DMS53 treated with DMSO at 0.1 percent for 48 hours (cell line): ENCODE results near the gene VSTM2L.

Experiments used
- DNase-seq: peaks from one replicate; lab custom pipeline; 2025; ENCODE audit not compliant: unreplicated experiment; lab: John Stamatoyannopoulos, UW

Gene VSTM2L

DNA sequence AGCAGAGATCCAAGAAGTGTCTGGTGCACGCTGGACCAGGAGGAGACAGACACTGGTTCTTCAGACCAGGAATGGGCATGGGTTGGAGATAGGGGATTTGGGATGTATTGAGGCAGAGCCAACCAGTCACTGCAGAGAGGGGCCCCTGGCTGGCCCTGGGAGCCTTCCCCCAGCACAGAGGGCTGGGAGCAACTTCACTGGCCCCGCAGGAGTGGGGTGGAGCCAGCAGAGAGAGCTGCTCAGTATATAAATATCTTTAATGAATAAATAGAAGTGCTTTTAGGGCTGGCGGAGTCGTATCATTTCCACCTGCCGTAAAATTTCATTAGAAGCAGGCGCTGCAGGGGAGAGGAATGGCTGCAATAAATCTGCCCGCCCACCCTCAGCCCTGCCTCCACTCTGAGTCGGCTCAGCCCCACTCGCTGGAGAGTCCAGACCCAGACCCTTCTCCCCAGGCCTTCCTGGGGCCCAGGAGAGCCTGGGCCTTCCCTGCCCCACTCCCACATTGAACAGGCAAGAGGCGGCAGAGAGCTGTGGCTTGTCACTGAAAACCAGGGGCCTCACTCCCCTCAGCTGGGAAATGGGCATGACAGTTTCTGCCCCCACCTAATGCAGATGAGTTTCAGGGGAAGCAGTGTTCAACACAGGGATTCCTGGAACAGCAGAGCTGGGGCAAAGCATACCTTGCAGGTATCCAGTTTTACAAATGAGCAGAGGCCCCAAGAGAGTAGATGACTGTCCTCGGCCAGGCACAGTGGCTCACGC lies 23.9 kb upstream of the VSTM2L start:
- no peak for DNase-seq

DNA sequence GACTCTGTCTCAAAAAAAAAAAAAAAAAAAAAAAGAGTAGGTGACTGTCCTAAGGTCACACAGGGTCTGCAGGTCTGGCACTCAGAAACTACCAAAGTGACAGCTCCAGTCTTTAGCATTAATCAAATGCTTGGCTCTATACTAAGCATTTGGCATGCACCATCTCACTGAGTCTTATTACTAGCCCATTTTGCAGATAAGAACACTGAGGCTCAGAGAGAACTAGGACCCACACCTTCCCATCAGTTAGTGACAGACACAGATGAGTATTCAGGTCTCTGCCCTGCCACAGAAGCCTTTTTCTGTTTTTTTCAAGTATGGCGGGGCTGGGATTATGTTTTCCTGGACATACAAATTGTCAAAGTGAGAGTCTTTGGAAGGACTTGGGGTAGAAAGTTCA lies 23.1 kb upstream of the VSTM2L start:
- DNase-seq, result no peak

DNA sequence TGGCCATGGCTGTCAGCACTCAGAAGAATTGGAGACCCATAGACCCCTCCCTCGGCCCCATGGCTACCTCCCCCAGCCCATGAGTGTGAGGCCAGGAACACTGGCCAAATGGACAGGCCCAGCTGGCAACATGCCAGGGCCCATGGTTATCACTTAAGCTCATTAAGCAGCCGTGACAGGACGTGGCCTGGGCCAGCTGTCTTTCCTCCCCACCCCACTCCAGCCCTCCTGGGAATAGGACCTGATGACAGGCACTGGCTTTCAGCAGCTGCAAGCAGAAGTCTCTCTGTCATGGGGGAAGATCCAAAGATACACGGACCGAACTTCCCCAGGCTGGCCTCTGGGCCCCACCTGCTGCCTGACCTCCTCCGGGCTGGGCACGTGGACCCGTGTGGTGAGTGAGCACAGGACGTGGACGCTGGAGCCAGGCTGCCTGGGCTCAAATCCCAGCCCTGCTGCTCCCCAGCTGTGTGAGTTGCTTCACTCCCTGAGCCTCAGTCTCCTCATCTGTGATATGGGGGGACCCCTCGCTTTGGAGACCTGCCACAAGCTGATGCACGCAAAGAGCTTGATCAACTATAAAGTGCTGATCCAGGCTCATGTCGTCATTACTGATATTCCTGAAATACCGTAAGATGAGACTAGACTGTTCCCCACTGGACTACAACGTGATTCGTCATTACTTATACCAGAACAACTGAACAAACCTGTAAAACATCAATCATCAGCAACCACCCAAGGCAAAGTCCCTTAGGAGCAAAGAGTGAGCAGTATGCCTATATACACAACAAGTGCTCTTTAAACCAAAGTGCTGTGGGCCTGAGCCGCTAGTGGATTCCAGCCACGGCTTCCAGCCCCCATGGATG lies 22.0 kb upstream of the VSTM2L start:
- peak; percentile 44 for DNase-seq

DNA sequence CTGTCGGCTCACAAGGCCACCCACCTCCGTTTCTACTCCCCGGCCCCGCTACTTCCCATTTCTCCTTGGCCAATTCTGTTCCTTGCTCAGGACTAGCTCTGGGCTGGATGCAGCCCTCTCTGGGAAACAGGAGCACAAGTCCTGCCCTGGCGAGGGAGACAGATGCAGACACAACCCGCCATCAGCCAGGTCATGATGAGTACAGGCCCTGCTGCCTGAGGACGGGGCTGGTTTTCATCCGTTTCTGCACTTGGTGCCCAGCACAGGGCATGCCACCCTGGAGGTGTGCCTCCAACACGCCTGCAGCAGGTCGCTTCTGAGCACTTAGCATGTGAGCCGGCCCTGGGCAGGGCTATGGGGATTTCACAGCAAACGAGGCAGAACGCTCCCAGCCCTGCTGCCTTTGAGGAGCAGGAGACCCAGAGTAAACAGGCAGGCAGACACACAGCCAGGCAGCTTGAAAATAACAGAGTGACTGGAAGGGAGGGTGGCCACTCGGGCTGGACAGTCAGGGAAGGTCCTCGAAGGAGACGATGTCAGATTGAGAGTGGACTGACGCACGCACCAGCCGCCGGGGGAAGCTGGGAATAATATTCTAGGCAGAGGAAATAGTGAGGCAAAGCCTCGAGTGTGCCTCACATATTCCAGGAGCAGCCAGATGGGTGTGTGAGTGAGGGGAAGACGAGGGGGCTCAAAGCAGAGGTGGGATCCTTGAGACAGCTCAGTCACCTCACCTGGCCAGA lies 21.2 kb upstream of the VSTM2L start:
- no peak for DNase-seq

DNA sequence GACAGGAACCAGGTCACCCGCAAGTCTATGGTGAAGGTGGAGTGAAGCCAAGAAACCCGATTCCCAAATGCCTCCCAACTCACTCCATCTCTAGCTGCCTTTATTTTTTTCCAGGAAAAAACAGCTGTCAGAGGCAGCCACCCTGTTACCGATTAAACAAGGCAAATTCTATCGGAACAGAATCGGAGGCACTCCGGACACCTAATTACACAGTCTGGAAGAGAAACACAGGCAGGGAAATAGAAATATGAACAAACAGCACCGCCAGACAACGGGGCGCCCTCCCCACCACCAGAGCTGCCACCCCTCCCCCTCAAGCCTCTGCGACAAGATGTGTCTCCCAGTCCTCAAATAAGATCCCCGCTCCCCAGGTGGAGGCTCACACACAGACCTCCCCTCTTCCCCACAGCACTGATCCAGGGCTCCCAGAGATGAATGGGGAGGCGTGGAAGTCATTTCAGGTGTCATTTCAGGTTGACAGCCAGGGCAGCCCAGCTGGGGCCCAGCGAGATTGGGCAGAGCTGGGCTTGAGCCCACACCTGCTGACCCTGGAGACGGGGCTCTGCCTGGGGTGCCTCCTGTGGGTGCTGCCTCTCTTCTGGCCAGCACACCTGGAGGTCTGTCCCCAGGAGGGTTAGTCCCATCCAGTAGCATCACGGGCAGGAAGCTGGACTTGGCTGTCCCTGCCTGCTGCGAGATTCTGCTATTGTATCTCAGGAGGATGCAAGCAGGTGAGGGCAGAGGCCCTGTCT lies 19.8 kb upstream of the VSTM2L start:
- no peak for DNase-seq

DNA sequence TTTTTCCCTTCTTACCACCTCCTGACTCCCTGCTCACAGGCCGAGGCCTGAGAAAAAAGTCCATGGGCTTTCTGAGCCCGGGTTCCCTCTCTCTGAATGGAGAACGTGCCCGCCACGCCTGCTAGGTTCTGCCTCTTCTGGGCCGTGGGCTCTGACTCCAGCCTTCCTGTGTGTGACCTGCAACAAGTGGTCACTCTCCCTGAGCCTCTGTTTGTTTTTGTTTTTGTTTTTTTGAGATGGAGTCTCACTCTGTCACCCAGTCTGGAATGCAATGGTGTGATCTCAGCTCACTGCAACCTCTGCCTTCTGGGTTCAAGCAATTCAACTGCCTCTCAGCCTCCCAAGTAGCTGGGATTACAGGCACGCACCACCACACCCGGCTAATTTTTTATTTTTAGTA lies 17.9 kb upstream of the VSTM2L start:
- no peak for DNase-seq

DNA sequence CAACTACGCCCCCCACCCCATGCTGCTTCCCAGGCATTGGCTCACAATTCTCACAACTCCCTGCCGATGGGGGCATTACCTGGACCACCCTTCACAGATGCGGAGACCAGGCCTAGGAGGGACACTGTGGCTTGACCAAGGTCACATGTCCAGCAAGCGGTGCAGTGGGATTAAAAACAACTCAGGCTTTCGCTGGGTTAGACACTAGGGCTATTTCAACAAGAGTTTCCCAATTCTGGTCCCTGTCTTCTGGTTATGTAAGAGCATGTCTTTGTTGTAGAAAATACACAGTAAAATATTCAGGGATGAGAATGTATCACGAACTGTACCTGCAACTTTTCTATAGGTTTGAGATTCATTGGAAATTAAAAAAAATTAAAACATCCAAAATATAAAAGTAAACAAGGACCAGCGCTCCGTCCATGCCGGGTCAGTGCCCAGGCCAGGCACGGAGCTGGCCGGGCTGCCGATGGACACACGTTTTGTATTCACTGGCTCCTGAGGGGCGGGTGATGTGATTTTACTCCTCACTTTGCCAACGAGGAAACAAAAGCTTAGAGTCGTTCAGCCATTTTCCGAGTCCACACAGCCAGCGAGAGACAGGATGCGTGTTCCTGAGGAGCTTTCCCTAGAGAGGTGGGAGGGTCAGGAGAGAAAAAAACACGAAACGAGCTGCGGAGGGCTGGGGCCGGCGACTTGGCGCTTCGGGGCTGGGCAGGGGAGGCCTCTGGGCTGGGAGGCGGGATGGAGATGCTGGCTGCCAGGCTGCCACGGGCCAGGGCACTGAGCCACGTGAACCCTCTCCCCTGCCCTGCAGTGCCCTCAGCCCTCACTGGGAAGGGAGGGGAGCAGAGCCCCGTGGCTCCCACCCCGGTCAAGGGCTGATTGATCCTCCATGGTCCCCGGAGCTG lies 17.1 kb upstream of the VSTM2L start:
- DNase-seq, result no peak

DNA sequence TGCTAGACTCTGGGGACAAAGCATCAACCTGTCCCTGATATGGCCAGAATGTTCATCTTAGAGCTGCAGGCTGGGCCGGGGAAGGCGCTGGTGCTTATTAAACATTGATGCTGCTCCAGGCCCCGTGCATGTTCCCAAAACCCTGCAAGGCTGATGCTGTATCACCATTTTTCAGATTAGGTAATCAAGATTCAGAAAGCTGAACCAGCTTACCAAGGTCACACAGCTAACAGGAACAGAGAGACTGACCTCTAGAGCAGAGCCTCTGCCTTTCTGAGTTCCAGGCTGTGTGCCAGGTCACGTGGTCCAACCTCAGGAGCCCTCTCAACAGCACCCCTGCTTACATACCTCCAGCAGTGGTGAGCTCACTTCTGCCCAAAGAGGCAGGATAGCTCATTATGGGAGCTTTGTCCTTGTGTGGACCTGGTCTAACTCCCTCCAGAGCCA lies 16.1 kb upstream of the VSTM2L start:
- DNase-seq, result peak; percentile 5

DNA sequence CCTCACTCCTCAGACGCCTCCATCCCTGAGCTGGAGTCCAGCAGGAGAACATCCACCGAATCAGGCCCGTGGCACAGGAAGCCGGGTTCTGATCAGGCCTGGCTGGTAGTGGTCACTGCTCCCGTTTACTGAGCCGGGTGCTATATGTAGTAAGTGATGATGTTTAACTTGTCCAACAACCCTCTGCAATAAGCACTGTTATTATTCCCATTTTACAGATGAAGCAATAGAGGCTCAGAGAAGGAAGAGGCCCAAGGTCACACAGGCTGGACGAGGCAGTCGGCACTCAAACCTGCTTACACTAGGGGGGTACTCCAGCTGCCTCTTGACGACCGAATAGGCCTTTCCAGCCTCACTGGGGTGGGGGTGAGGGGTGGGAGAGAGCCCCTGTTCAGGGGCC lies 14.3 kb upstream of the VSTM2L start:
- no peak for DNase-seq

DNA sequence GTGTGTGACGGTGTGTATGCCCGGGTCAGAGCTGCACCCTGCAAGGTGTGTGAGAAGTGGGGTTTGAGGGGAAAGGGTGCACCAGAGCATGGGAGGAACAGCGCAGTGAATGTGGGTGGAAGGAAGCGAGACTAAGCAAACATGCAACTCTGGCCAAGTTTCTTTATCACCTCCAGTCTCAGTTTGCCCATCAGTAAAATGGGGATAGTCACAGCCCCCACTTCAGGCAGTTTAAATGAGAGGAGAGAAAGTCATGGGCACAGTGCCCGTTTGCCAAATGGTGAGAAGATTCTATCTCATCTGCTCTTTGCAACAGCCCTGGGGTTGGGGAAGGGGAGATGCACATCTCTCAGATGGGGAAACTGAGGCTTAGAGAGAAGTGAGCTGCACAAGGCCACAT lies 12.8 kb upstream of the VSTM2L start:
- no peak for DNase-seq

DNA sequence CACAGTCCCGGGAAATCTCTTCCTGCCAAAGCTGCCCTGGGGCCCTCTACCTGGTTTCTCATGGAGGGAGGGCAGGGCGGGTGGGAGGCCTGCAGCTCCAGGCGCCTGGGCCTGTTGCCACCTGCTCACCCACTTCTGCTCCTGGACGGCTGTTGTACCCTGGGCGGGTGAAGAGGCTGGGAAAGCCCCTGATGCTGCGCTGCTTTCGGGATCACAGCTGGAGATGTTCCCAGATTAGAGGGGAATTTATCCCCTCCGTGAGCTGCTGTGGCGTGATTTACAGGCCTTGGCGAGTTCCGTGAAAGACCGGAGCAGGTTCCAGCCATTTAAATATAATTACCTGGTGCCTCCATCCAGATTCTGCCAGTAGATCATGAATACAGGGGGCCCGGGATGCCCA lies 12.3 kb upstream of the VSTM2L start:
- no peak for DNase-seq

DNA sequence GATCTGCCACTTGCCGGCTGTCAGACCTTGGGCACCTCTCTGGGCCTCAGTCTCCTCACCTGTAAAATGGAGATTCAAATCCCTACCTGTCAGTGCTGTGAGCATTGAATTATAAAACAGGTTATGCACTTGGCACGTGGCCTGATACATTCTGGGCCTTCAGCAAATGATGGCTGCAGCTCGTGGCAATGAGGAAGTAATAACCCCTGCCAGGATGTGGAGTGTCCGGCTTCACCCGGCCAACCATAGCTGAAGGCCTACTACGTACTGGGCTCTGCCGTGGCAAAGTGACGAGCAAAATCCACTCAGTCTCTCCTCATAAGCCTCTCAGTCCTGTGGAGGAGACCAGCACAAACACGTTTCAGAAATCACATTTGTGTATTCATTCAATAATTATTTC lies 10.9 kb upstream of the VSTM2L start:
- no peak for DNase-seq

DNA sequence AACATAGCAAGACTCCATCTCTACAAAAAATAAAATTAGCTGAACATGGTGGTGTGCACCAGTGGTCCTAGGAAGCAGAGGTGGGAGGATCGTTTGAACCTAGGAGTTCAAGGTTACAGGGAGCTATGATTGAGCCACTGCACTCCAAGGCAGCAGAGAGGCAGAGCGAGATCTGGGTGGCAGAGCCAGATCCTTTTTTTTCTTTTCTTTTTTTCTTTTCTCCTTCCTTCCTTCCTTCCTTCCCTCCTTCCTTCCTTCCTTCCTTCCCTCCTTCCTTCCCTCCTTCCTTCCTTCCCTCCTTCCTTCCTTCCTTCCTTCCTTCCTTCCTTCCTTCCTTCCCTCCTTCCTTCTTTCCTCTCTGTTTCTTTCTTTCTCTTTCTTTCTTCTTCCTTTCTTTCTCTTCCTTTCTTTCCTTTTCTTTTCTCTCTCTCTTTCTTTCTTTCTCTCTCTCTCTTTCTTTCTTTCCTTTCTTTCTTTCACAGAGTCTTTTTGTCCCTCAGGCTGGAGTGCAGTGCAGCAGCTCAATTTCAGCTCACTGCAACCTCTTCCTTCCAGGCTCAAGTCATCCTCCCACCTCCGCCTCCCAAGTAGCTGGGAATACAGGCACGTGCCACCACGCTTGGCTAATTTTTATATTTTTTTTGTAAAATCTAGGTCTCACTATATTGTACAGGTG lies 9.2 kb upstream of the VSTM2L start:
- no peak for DNase-seq

DNA sequence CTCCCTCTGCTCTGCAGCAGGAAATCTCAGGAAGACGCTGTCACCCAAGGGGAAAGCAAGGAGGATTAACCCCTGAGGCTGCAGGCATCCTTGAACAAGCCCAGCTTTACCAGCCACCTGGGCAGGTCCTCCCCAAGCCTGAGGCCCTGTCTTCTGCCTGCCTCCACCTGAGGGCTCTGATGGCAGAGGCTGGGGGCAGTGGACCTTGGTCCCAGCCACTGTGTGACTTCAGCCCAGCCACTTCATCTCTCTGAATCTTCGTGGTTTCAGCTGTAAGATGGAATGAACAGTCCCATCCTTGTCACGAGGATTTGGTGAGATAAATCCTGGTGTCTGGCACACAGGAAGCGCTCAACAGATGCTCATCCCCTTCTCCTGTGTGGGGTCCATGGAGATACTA lies 8.5 kb upstream of the VSTM2L start:
- DNase-seq, result no peak

DNA sequence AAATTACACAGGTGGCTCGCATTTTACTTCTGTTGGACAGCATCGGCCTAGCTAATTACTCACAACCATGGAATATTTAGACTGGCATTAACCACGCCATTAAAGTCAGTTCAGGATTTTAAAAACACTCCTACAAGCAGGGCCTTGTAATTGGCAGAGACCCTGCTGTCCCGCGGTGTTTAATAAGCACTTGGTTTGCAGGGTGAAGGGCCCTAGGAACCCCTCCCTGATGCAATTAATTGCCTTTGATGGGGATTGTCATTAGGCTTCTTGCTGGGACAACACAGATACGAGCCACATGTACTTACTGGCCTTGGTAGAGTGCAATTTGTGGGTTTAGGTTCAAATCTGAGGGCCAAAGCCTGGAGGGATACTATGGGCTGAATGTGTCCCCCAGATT lies 7.8 kb upstream of the VSTM2L start:
- no peak for DNase-seq

DNA sequence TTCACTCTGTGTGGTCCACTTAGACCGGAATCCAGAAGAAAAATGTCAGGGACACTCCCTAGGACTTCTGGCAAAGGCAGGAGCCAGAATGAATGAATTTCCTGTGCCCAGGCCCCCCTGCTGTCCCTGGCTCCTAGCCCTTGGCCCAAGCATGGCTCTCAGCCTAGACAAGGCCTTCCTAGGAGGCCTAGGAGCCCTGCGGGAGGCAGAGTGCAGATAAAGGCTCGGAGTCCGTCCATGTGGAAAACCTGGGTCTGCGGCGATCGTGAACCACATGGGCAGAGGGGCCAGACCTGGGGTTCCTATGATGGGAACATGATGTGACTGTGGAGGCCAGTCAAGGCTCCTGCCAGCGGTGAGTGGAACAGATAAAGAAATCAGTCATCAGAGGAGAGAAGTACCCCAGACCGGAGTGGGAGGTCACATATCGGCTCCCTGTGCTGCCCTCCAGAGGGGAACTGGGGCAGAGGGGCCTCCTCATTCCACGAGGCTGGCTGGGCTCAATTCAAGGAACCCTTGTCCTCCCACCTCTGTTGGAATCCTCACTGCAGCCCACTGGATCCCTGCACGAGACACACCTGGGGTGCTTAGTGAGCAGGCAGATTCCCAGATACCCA lies 5.9 kb upstream of the VSTM2L start:
- no peak for DNase-seq

DNA sequence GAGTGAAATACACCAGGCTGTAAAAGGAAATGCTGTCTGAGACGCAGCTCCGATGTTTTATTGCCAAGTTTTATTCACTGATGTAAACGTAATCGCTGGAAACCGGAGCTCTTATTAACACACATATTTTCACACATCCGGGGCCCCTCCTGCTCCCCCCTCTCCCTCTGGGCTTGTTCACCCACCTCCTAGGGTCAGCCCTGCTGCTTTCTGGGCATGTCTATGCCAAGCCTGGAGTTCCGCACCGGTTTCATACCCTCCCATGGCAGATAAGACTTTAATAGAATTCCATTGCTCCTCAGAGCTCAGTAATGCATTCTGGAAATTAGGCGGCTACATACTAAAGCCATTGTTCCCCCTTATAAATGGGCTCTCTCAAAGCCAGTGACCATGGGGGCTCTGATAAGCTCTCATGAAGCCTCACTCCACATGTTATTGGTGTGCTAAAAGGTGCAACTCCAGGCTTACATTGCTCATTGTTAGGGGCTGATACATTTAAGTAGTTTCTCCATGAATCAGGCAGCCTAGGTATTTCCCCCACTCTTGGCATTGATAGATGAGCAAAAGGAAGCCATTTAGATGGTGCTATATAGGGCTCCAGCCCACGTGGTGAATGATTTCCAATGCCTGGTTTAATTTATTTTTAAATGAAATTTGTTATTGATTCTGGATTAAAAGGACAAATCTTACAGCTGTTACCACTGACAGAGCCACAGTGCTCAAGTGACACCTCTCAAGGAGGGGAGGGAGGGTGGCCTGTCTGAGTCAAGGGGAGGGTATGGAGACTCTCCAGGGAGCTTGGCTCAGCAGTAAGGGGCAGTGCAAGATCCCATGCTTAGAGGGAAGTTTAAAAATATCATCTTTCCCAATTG lies 4.5 kb upstream of the VSTM2L start:
- no peak for DNase-seq
